Kidney capillary endothelial cell (primary cell): ENCODE data around the gene POMP.
A peak's percentile ranks its signal among the peaks of the same experiment; 100 is the strongest.

Source experiments
- DNase-seq: peaks from one replicate; pipeline ENCODE4 v3.0.0-alpha.2; 2018; ENCODE audit warnings: low spot score

The POMP gene

GRCh38 chr13:28658796-28659620 is at the start of gene POMP:
POMP (plus strand) TSS chr13:28659130; CDS start chr13:28659185, 55 bp downstream.
- DNase-seq, result peak; percentile 93

GRCh38 chr13:28609381-28609780 is 49.5 kb upstream of the POMP start:
- no peak for DNase-seq

GRCh38 chr13:28609926-28610325 is 49.0 kb upstream of the POMP start:
- DNase-seq, result no peak

- peak; percentile 53 for DNase-seq
Observed at GRCh38 chr13:28610996-28611395, 47.9 kb upstream of the POMP start.

GRCh38 chr13:28611654-28612131 is 47.2 kb upstream of the POMP start:
- DNase-seq, result peak; percentile 71

- DNase-seq, result no peak
Observed at GRCh38 chr13:28613562-28613961, 45.4 kb upstream of the POMP start.

GRCh38 chr13:28615916-28616446 is 42.9 kb upstream of the POMP start:
- DNase-seq, result no peak

GRCh38 chr13:28618230-28618994 is 40.5 kb upstream of the POMP start:
- DNase-seq, result no peak

- DNase-seq, result no peak
Observed at GRCh38 chr13:28620011-28620830, 38.7 kb upstream of the POMP start.

- DNase-seq, result no peak
Observed at GRCh38 chr13:28621449-28621848, 37.5 kb upstream of the POMP start.

GRCh38 chr13:28622286-28622685 is 36.6 kb upstream of the POMP start:
- no peak for DNase-seq

- no peak for DNase-seq
Observed at GRCh38 chr13:28623782-28624706, 34.9 kb upstream of the POMP start.

GRCh38 chr13:28624707-28625432 is 34.1 kb upstream of the POMP start:
- DNase-seq, result no peak

GRCh38 chr13:28626266-28626665 is 32.7 kb upstream of the POMP start:
- no peak for DNase-seq

GRCh38 chr13:28628241-28628640 is 30.7 kb upstream of the POMP start:
- DNase-seq, result no peak

- DNase-seq, result no peak
Observed at GRCh38 chr13:28630869-28631268, 28.1 kb upstream of the POMP start.

GRCh38 chr13:28631801-28632200 is 27.1 kb upstream of the POMP start:
- DNase-seq, result no peak

- no peak for DNase-seq
Observed at GRCh38 chr13:28636069-28636468, 22.9 kb upstream of the POMP start.

- peak; percentile 81 for DNase-seq
Observed at GRCh38 chr13:28636677-28637317, 22.1 kb upstream of the POMP start.
